Heart left ventricle (tissue), 13 donors: ENCODE measurements around the gene MS4A4A.

Source experiments
- CTCF ChIP-seq, 12 donors: fragments of 200-600 bp; sonication (generic) in 4 of 12; IDR thresholded peaks; one replicate each; pipeline versions ENCODE4 v1.5.0 to v1.8.0; 2018 to 2022; ENCODE audit warnings: antibody characterized with exemption in 12 of 12, mild to moderate bottlenecking in 5 of 12
- POLR2A ChIP-seq, 2 donors: fragments of 450-650 bp; IDR thresholded peaks; one replicate each; pipeline ENCODE4 v1.6.1; 2017; ENCODE audit warnings: antibody characterized with exemption in 2 of 2, mild to moderate bottlenecking in 2 of 2, moderate library complexity in 2 of 2
- donor health status: ischemic (EF 13 %, LVEDD 7.1; RV severe dilation, severe dysfunction).
- donor health status: DM: no; HTN: yes; CAD: no.
- donor health status: DM: no; HTN: no; CAD: no.
- donor health status: ischemic (EF 25% LVEDD 6.9; RV normal size, moderate dysfunction).
- donor health status: ischemic (EF 25% LVEDD 5.7; RV mildly dilated, moderate dysfunction).
- donor health status: ischemic (EF 35%, LVEDD 5.7; RV mildly dilated, moderate dysfunction).
- donor health status: nonischemic (EF 11% LVEDD 7.7; RV severe dilation, severe dysfunction).
- donor health status: DM: yes; HTN: yes; CAD: no.
- donor health status: PGD.
- donor health status: ischemic (EF 29% LVEDD 5.4; RV normal size, mild dysfunction).
- donor health status: nonischemic (EF 23%, LVEDD 6.1; RV moderate dilation, normal function).

DNA sequence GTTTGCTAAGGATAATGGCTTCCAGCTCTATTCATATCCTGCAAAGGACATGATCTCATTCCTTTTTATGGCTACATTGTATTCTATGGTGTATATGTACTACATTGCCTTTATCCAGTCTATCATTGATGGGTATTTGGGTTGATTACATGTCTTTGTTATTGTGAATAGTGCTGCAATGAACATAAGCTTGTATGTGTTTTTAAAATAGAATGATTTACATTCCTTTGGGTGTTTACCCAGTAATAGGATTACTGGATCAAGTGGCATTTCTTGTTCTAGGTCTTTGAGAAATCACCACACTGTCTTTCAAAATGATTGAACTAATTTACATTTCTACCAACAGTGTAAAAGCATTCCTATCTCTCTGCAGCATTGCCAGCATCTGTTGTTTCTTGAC is 40.6 kb downstream of the MS4A4A start:
- TF ChIP-seq CTCF (IDR thresholded peaks at IDR 0.05), result no peak
- no peak for TF ChIP-seq POLR2A (IDR thresholded peaks at IDR 0.05)
